Epithelial cell of esophagus (primary cell): ENCODE results near the gene KRT14.
"Not testable (repeated sequence)": the region's sequence is repeated elsewhere in the genome, so short reads cannot be mapped to it uniquely, and the experiment has no call there.

Source experiments
- DNase-seq: peaks from one replicate; pipeline ENCODE4 v3.0.0; 2010; ENCODE audit warnings: low read depth
- H3K4me3 ChIP-seq: 2 replicates; pipeline ENCODE4 v1.5.1; 2011; ENCODE audit warnings: mild to moderate bottlenecking, low read length, control low read depth
- CTCF ChIP-seq: IDR thresholded peaks from 2 replicates; pipeline ENCODE4 v1.5.1; 2011; ENCODE audit warnings: low read depth, mild to moderate bottlenecking, low read length, control low read depth, inconsistent platforms; ENCODE audit not compliant: insufficient read depth; ENCODE audit errors: missing control alignments

KRT14 gene

GRCh38 chr17:41576740-41577139 lies 10.0 kb downstream of the KRT14 start:
- peak; percentile 90 for DNase-seq
- peak; percentile 49 for TF ChIP-seq CTCF
- H3K4me3 ChIP-seq, result not testable (repeated sequence)

GRCh38 chr17:41575336-41575735 lies 11.4 kb downstream of the KRT14 start:
- DNase-seq, result no peak
- no peak for TF ChIP-seq CTCF
- no peak overlapping the region for H3K4me3 ChIP-seq

GRCh38 chr17:41571561-41572434 lies 14.9 kb downstream of the KRT14 start, which contains the start of gene KRT9:
Gene KRT9 (minus strand): TSS chr17:41572059. CDS start chr17:41571992, 67 bp downstream.
- no peak for TF ChIP-seq CTCF
- no peak within 1 kb of the TSS for H3K4me3 ChIP-seq
- no peak for DNase-seq

- no peak for TF ChIP-seq CTCF
- no peak for DNase-seq
Measured at GRCh38 chr17:41567317-41567716, 19.4 kb downstream of the KRT14 start.

GRCh38 chr17:41565338-41565737 lies 21.4 kb downstream of the KRT14 start:
- H3K4me3 ChIP-seq, result no peak overlapping the region
- no peak for DNase-seq
- TF ChIP-seq CTCF, result no peak

More at GRCh38 chr17:41567317-41567716, 19.4 kb downstream of the KRT14 start:
- H3K4me3 ChIP-seq, result no peak overlapping the region

GRCh38 chr17:41563607-41564170 lies 23.0 kb downstream of the KRT14 start:
- no peak for DNase-seq
- H3K4me3 ChIP-seq, result no peak overlapping the region
- TF ChIP-seq CTCF, result no peak
